ENCODE results near the gene LCLAT1.

DNA sequence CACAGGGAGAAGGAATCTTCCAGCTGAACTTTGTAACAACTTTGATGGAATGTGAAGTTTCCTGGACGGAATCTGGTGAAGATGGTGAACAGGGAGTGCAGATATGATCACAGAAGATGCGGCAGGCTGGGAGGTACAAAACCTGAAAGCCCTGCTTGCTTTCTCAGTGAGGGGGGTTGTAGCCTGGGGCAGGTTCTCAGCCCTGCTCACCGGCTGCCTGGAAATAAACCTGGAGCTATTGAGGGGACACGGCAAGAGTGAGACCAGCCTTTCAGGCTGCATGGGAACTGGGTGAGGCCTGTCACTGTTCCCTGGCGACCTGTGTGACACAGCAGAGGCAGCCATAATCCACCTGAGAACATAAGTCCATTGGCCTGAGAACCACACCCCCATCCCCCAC, 174.8 kb downstream of the LCLAT1 start:
- TF ChIP-seq, protein P1, sequence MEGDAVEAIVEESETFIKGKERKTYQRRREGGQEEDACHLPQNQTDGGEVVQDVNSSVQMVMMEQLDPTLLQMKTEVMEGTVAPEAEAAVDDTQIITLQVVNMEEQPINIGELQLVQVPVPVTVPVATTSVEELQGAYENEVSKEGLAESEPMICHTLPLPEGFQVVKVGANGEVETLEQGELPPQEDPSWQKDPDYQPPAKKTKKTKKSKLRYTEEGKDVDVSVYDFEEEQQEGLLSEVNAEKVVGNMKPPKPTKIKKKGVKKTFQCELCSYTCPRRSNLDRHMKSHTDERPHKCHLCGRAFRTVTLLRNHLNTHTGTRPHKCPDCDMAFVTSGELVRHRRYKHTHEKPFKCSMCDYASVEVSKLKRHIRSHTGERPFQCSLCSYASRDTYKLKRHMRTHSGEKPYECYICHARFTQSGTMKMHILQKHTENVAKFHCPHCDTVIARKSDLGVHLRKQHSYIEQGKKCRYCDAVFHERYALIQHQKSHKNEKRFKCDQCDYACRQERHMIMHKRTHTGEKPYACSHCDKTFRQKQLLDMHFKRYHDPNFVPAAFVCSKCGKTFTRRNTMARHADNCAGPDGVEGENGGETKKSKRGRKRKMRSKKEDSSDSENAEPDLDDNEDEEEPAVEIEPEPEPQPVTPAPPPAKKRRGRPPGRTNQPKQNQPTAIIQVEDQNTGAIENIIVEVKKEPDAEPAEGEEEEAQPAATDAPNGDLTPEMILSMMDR (IDR thresholded peaks at IDR 0.05; ENCODE audit: low read length), result no peak
- no peak for TF ChIP-seq EZH2 (IDR thresholded peaks at IDR 0.05; ENCODE audit: borderline replicate concordance, low read length)

Data from OCI-LY1 (cell line).